Mucosa of stomach (tissue), 1 donor: ENCODE results near the gene RASSF9.

Source experiments
- H3K27me3 ChIP-seq: one replicate; pipeline ENCODE4 v1.7.0; 2013; ENCODE audit warnings: mild to moderate bottlenecking, low read length; ENCODE audit not compliant: control insufficient read depth, insufficient read depth
- H3K36me3 ChIP-seq: one replicate; pipeline ENCODE4 v1.7.0; 2013; ENCODE audit warnings: low read length; ENCODE audit not compliant: control insufficient read depth, insufficient read depth
- H3K4me1 ChIP-seq: one replicate; pipeline ENCODE4 v1.7.0; 2013; ENCODE audit warnings: mild to moderate bottlenecking, low read length; ENCODE audit not compliant: control insufficient read depth, insufficient read depth
- H3K4me3 ChIP-seq: one replicate; pipeline ENCODE4 v1.7.0; 2013; ENCODE audit warnings: low read length
- H3K9ac ChIP-seq: one replicate; pipeline ENCODE4 v1.7.0; 2013; ENCODE audit warnings: mild to moderate bottlenecking, low read length, moderate library complexity
- H3K9me3 ChIP-seq: one replicate; pipeline ENCODE4 v1.7.0; 2013; ENCODE audit warnings: mild to moderate bottlenecking, low read length, moderate library complexity; ENCODE audit not compliant: control insufficient read depth
- donor health status: Pancreatic carcinoma.

The RASSF9 gene

GRCh38 chr12:85779768-85780167 is 56.4 kb downstream of the RASSF9 start:
- Histone ChIP-seq H3K36me3 (no peaks in the 10 kb centered on the region), H3K4me1 (no peaks in the 10 kb centered on the region), H3K27me3 (no peaks in the 10 kb centered on the region), H3K9me3 (no peaks in the 10 kb centered on the region), H3K9ac (no peak overlapping the region), H3K4me3 (no peak overlapping the region)

GRCh38 chr12:85775091-85775490 is 61.1 kb downstream of the RASSF9 start:
- H3K4me3 ChIP-seq = no peak overlapping the region
- H3K27me3 ChIP-seq = no peaks in the 10 kb centered on the region
- H3K36me3 ChIP-seq = no peaks in the 10 kb centered on the region
- H3K9me3 ChIP-seq = no peaks in the 10 kb centered on the region
- no peak overlapping the region for H3K9ac ChIP-seq
- H3K4me1 ChIP-seq = no peaks in the 10 kb centered on the region

DNA sequence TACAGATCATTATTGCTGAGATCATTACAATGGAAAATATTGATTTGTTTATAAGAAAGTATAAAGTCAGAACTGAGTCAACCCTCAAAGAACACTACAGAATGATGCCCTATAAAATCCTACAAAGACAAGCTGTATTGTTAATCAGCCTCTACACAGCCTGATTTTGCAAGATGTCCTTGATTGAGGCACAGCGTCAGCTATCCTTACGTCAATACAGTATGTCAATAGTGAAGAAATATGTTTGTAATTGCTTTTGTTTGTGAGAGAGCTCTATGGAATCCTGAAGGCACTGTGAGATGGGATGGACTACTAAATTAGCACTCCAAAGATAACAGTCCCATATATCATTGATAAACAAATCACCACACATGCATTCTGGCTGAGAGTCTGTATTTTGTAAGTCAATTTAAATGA is 70.7 kb downstream of the RASSF9 start:
- Histone ChIP-seq H3K27me3 (no peaks in the 10 kb centered on the region), H3K4me3 (no peak overlapping the region), H3K4me1 (no peaks in the 10 kb centered on the region), H3K9ac (no peak overlapping the region), H3K36me3 (no peaks in the 10 kb centered on the region), H3K9me3 (no peaks in the 10 kb centered on the region)

GRCh38 chr12:85759623-85760022 is 76.6 kb downstream of the RASSF9 start:
- Histone ChIP-seq H3K4me3 (no peak overlapping the region), H3K9me3 (no peaks in the 10 kb centered on the region)

DNA sequence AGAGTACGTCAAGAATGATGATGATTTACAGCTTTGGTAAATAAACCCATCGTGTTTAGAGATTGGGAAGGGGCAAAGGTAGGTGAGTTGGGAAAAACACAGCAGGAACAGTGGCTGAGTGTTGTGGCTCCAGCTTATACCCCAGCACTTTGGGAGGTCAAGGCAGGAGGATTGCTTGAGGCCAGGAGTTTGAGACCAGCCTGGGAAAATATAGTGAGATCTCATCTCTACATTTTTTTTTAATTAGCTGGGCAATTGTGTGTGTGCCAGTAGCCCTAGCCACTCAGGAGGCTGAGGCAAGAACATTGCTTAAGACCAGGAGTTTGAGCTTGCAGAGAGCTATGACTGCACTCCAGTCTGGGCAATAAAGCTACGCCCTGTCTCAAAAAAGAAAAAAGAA is 77.1 kb downstream of the RASSF9 start:
- Histone ChIP-seq H3K4me1 (no peaks in the 10 kb centered on the region), H3K9me3 (no peaks in the 10 kb centered on the region), H3K36me3 (no peaks in the 10 kb centered on the region), H3K9ac (no peak overlapping the region), H3K27me3 (no peaks in the 10 kb centered on the region), H3K4me3 (no peak overlapping the region)

More at GRCh38 chr12:85759623-85760022, 76.6 kb downstream of the RASSF9 start:
- Histone ChIP-seq H3K4me1 (no peaks in the 10 kb centered on the region), H3K9ac (no peak overlapping the region), H3K36me3 (no peaks in the 10 kb centered on the region), H3K27me3 (no peaks in the 10 kb centered on the region)

DNA sequence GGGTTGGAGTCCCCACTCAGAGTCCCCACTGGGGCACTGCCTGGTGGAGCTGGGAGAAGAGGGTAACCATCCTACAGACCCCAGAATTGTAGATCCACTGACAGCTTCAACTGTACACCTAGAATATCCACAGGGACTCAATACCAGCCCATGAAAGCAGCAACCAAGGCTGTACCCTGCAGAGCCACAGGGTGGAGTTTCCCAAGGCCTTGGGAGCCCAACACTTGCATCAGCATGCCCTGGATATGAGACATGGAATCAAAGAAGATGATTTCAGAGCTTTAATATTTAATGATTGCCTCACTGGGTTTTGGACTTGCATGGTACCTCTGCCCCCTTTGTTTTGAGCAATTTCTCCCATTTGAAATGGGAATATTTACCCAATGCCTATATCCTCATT is 80.4 kb downstream of the RASSF9 start:
- no peaks in the 10 kb centered on the region for H3K27me3 ChIP-seq
- no peaks in the 10 kb centered on the region for H3K4me1 ChIP-seq
- H3K4me3 ChIP-seq = no peak overlapping the region
- no peak overlapping the region for H3K9ac ChIP-seq
- H3K36me3 ChIP-seq = no peaks in the 10 kb centered on the region
- H3K9me3 ChIP-seq = no peaks in the 10 kb centered on the region
